ENCODE data around the gene CHORDC1.

CHORDC1 gene

GRCh38 chr11:90204407-90204806 lies 18.4 kb downstream of the CHORDC1 start:
- H3K4me3 ChIP-seq (replicated peaks; ENCODE audit: low read depth, low read length), result no peak overlapping the region
- DNase-seq (ENCODE audit: low read depth), result no peak
- no peak for TF ChIP-seq CTCF (IDR thresholded peaks at IDR 0.05; ENCODE audit: low read length, missing control alignments)

GRCh38 chr11:90202342-90202741 lies 20.5 kb downstream of the CHORDC1 start:
- no peak overlapping the region for H3K4me3 ChIP-seq (replicated peaks; ENCODE audit: low read depth, low read length)
- DNase-seq (ENCODE audit: low read depth), result no peak
- no peak for TF ChIP-seq CTCF (IDR thresholded peaks at IDR 0.05; ENCODE audit: low read length, missing control alignments)

- no peak overlapping the region for H3K4me3 ChIP-seq (replicated peaks; ENCODE audit: low read depth, low read length)
- DNase-seq (ENCODE audit: low read depth), result no peak
- TF ChIP-seq CTCF (IDR thresholded peaks at IDR 0.05; ENCODE audit: low read length, missing control alignments), result no peak
These were observed 25.5 kb downstream of the CHORDC1 start for GRCh38 chr11:90197377-90197776.

GRCh38 chr11:90192869-90193582 lies 29.8 kb downstream of the CHORDC1 start:
- TF ChIP-seq CTCF (IDR thresholded peaks at IDR 0.05; ENCODE audit: low read length, missing control alignments), result no peak
- no peak overlapping the region for H3K4me3 ChIP-seq (replicated peaks; ENCODE audit: low read depth, low read length)
- DNase-seq (ENCODE audit: low read depth), result no peak

GRCh38 chr11:90189011-90189410 lies 33.8 kb downstream of the CHORDC1 start:
- no peak for TF ChIP-seq CTCF (IDR thresholded peaks at IDR 0.05; ENCODE audit: low read length, missing control alignments)
- DNase-seq (ENCODE audit: low read depth), result no peak

GRCh38 chr11:90187839-90188238 lies 35.0 kb downstream of the CHORDC1 start:
- DNase-seq (ENCODE audit: low read depth), result no peak
- no peak for TF ChIP-seq CTCF (IDR thresholded peaks at IDR 0.05; ENCODE audit: low read length, missing control alignments)
- no peak overlapping the region for H3K4me3 ChIP-seq (replicated peaks; ENCODE audit: low read depth, low read length)

More at GRCh38 chr11:90189011-90189410, 33.8 kb downstream of the CHORDC1 start:
- no peak overlapping the region for H3K4me3 ChIP-seq (replicated peaks; ENCODE audit: low read depth, low read length)

- TF ChIP-seq CTCF (IDR thresholded peaks at IDR 0.05; ENCODE audit: low read length, missing control alignments), result no peak
- DNase-seq (ENCODE audit: low read depth), result no peak
- no peak overlapping the region for H3K4me3 ChIP-seq (replicated peaks; ENCODE audit: low read depth, low read length)
These were observed 42.9 kb downstream of the CHORDC1 start for GRCh38 chr11:90179923-90180322.

Measured in fibroblast of pulmonary artery (primary cell).